GM18517 (cell line): Measurements from ENCODE around the gene LIX1L.
A peak's percentile ranks its signal among the peaks of the same experiment; 100 is the strongest.

Experiments used
- ATAC-seq: cut with Tn5 transposase; IDR thresholded peaks from one replicate; pipeline ENCODE4 v1.9.1; 2021; ENCODE audit warnings: mild to moderate bottlenecking, moderate library complexity; ENCODE audit not compliant: unreplicated experiment

Gene LIX1L

DNA sequence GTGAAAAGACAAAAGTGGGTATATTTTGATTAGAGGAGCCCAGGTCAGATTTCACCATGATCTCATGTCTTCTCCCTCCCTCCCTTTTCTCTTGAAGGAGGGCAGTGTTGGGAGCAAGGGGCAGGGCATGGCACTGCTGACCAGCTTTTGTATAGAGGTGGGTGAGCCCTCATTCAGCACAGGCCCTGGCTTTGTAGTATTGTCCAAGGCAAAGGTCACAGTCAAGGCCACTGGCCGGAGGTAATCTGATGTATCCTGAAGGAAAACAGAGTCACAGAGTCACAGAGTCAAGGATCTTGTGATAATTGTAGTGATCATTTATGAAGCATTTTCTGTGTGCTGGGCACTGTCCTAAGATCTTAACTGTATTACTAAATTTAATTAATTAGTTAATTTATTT is 59.8 kb downstream of the LIX1L start:
- no peak for ATAC-seq

DNA sequence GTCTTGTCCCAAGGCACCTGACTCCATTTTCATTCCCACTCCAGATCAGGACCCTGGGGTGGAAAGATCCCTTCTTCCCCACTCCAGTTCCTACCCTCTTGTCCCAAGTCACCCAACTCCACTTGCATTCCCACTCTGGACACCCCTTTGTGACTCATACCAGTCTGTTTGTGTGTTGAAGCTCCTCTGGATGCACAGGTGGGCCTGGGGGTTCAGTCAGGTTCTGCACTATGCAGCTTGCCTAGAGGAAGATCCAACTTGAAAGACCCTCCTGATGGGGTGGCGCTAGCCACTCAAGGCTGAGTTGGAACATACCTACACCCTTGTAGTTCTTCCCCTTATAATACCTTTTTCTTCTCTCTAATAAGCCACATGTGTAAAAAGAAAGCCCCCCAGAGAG is 62.3 kb downstream of the LIX1L start:
- no peak for ATAC-seq

DNA sequence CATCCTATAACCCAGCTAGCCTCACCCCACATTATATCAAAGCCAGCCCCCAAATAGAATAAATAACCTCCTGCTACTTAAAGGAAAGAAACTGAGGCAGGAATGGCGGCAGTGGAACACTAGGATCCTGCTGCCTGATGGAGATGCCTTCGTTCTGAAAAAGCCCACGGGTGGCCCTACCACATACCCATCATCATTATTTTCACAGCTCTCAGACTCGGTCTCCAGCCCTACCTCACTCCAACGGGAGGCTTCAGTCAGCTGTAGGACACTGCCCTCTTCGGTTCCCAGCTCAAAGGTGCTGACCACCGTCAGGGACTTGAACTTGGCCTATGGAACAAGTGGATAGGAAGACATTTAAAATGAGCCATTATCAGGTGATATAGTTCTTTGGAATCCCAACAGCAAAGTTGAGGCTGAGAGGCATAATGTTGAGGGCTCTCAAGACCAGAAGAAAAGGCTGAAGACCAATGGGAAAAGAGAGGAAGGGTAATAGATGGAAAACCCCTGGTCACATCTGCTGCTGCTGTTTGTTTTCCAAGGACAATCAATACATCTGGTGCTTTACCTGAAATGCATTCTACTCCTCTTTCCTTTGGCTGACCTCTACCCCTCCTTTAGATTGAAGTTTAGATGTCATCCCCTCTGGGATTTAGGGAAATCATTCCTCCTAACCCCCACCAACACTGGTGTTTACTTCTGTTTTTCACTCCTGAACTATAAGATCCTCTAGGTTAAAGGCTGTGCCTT is 64.3 kb downstream of the LIX1L start:
- ATAC-seq: no peak

DNA sequence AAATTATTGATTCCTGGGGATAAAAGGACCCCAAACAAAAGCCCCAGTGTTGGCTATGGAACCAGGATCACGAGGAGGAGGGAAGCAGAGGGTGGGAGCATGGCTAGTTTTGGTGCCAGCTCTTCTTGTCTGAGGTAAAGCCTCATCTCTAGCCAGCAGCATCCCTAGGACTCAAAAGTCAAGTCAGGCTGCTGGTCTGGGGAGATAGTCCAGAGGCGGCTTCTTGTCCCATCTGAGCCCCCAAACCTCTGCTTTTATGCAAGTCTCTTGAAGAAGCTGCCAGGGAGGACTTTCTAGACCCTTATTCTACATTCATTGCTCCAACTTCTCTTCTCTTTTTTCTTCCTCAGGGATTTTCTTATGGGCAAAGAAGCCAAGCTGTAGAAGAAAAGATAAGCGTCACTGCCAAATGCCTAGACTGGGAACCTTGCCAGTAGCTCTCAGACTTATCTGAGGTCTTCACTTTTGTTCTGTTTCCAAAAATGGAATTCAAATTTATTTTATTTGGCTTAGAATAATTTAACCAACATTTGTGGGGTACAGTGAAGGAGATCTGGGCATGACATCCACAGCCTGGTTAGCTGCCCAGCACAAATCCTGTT is 65.2 kb downstream of the LIX1L start:
- no peak for ATAC-seq

DNA sequence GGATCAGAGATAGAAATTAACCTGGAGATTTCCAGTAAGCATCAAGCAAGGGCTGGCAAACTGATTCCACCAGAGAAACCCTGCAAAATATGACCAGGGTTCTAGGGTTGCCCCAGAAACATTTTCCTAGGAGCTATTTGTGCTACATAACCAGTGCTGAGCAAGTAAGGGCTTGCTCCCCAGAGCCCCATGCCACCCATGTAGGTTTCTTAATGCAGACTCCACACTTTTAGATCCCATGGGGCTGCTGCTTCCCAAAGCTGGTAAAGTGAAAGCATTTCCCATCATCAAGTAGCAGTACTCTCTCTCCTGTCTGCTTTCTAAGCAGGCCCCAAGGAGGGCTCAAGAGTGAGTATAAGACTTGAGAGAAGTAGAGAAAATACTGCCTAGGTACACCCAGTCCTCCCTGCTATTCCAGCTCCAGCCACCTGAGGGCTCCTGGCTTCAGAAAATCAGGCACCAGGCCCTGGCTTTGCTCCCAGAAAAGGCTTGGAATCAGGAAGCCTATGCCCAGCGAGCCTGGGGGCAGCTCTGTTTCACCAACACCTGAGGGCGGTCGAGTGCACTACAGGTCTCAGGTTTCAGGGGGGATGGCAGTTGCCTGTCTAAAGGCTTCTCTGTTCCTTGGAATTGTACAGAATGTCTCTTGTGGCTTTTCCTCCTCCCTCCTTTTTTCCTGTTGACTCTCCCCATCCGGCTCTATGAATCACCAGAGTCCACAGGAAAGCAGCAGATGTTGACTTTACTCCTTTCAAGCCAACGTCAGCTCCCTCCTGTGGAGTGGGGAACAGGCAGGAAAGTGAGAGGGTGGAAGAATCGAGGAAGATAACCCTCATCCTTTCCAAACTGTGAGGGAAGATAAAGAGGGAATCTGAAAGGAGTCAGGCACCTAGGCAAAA is 66.0 kb downstream of the LIX1L start:
- ATAC-seq: no peak

DNA sequence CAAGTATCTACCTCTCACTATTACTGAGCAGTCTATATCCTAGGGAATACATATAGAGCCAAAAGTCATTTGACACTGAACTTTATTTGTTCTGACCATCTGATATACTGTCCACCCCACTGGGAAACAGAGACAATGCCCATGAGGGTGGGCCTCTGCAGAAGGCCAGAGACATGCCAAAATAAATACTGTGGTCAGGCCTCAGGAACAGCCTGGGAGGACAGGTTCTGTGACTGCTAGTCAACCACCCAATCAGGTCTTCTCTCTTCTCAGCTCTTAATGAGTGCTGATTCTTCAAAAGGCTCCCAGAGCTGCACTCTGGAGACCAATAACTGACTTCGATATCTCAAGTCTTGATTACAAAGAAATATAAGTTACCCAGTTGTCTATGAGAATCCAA is 66.7 kb downstream of the LIX1L start:
- ATAC-seq: no peak

DNA sequence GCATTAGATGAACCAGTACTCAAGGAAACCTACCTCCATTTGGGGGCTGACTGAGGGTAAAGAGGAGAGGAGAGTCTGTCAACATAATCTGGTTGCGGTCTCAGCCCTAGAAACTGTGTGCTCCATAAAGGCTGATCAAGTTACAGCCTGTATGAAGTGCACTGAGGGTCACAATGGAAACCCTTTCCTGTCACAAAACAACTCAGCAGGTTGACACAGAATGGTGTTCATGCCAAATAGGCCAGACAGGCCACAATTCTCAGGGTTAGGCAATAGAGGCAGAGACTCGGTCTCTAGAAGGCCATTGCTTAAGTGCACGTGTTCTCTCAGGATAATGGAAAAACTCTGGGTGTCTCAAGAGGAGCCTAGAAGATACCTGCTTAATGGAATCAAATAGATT is 68.1 kb downstream of the LIX1L start:
- no peak for ATAC-seq

DNA sequence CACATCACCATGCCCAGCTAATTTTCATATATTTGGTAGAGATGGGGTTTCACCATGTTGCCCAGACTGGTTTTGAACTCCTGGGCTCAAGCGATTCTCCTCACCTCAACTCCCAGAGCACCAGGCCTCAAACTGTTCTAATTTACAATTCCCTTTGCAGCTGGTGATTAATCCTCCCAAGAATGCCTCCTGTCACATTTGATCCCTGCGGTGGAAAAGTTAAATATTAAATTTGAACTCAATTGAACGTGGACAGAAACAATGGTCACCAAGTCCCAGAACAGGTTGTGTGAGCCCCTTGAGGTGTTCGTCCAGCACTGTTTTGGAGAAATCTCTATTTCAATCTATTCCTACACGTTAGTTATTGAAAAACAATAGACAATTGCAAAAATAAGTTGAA is 70.2 kb downstream of the LIX1L start:
- ATAC-seq: no peak

DNA sequence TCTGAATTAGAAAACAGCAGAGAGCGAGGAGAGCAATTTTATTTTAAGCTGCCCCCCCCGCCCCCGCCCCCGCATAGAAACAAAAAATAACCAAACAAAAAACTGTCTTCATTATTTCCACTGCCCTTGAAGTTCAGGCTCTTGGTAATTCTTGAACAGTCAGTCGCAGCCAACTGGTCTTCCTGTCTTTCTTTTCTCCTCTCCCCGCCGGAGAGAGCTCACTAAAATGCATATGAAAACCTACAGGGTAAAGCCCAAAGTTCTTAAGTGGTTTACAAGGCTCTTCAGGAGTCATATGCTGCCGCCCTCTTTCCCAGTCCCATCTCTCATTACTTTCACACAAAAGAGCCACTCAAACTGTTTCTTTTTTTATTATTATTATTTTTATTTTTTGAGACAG is 71.0 kb downstream of the LIX1L start:
- no peak for ATAC-seq

DNA sequence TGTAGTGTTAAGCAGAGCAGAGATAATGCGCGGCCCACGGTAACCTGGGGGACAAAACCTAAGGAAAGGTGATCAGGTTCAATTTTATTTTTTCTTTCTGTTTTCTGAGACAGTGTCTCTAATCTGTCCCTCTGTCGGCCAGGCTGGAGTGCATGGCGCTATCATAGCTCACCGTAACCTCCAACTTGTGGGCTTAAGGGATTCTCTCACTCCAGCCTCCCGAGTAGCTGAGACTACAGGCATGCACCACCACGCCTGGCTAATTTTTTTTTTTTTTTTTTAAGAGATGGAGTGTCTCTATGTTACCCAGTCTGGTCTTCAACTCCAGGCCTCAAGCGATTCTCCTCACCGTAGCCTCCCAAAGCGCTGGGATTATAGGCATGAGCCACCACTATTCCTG is 71.4 kb downstream of the LIX1L start:
- ATAC-seq: no peak

DNA sequence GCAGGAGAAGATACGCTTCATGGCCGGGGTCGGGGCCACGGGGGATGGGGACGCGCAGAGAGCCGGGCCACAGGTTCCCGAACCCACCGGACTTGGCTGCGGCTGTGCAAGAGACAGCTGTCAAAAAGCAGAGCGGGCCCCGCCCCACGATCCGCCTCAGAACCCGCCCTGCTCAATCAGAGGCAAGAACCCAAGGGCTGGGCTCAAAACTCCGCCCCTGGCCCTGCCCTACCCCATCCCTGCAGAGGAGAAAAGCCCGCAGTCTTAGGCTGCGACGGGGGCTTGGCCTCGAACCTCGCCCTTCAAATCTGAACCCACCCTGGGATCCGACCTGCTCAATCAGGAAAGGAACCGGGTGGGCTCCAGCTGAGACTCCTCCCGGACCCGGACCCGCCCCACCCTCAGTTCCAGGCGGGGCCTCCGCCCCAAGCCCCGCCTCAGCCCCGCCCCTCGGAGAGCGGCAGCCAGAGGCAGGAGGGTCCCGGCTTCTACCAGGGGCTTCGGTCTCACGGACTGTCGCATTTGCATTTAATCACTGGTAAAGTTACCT is 72.0 kb downstream of the LIX1L start, which contains the start of gene ANKRD35:
Gene ANKRD35 (minus strand): TSS at position 129 of the 550 bp plus-strand sequence. CDS start 108 bp downstream, at position 21.
- ATAC-seq: peak; percentile 97

DNA sequence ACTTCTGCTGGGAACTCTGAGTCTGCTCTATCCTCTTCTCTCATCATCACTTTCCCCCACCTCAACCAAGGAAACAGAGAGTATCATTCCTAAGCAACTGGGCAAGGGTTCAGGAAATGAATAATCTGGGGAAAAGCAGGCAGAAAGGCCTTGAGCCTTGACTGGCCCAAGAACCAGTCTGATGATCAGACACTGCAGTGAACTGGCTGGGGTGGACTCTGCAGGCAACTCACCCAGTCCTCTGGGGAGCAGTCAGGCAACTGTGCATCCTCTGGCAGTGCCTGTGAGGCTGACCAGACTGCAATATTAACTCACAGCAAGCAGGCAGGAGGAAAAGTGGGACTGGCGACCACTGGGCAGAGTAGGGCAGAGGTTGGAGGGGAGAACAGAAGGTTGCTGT is 73.1 kb downstream of the LIX1L start:
- no peak for ATAC-seq
